Fibroblast of lung (primary cell): ENCODE measurements around the gene RAB34. TPM values are rescaled to one million over a fixed set of nuclear protein-coding genes. Genes with fewer than 3 reads are reported as not detected.
A peak's percentile ranks its signal among the peaks of the same experiment; 100 is the strongest.

Source experiments
- DNase-seq, 2 donors: peaks; one replicate each; pipeline versions ENCODE4 v3.0.0 to v3.0.0-alpha.2; 2010; ENCODE audit warnings: low read depth in 2 of 2
- H2AFZ ChIP-seq: 2 replicates; pipeline ENCODE4 v1.5.1; 2012; ENCODE audit warnings: low read length, control low read depth, inconsistent platforms
- H3K27ac ChIP-seq: 2 replicates; pipeline ENCODE4 v1.5.1; 2011; ENCODE audit warnings: low read length, control low read depth; ENCODE audit not compliant: insufficient read depth
- H3K27me3 ChIP-seq: 2 replicates; pipeline ENCODE4 v1.5.1; 2011; ENCODE audit warnings: mild to moderate bottlenecking, low read length; ENCODE audit not compliant: control insufficient read depth, insufficient read depth
- H3K36me3 ChIP-seq: 2 replicates; pipeline ENCODE4 v1.5.1; 2011; ENCODE audit warnings: low read length; ENCODE audit not compliant: control insufficient read depth, insufficient read depth
- H3K4me1 ChIP-seq: 2 replicates; pipeline ENCODE4 v1.5.1; 2011; ENCODE audit warnings: low read length; ENCODE audit not compliant: control insufficient read depth, insufficient read depth; ENCODE audit errors: extremely low read depth
- H3K4me2 ChIP-seq: 2 replicates; pipeline ENCODE4 v1.5.1; 2011; ENCODE audit warnings: low read length, control low read depth; ENCODE audit not compliant: insufficient read depth; ENCODE audit errors: extremely low read depth
- H3K4me3 ChIP-seq, 4 experiments: fragments of 200-600 bp in 1 of 4; sonication (generic) in 1 of 4; replicated peaks in 1 of 4; 2 replicates each; pipeline ENCODE4 v1.5.1; 2011 to 2016; ENCODE audit warnings: low read length in 4 of 4, low read depth in 3 of 4, mild to moderate bottlenecking in 3 of 4, control low read depth in 2 of 4, inconsistent platforms in 1 of 4, mixed read lengths in 1 of 4; ENCODE audit not compliant: insufficient read depth in 1 of 4; ENCODE audit errors: control extremely low read depth in 1 of 4
- H3K79me2 ChIP-seq: 2 replicates; pipeline ENCODE4 v1.5.1; 2012; ENCODE audit warnings: mild to moderate bottlenecking, low read length, inconsistent platforms; ENCODE audit not compliant: control insufficient read depth, insufficient read depth
- H3K9ac ChIP-seq: 2 replicates; pipeline ENCODE4 v1.5.1; 2011; ENCODE audit warnings: mild to moderate bottlenecking, low read length, control low read depth; ENCODE audit not compliant: insufficient read depth
- H3K9me3 ChIP-seq: 2 replicates; pipeline ENCODE4 v1.5.1; 2012; ENCODE audit warnings: low read depth, low read length; ENCODE audit not compliant: control insufficient read depth, insufficient read depth
- H4K20me1 ChIP-seq: 2 replicates; pipeline ENCODE4 v1.5.1; 2011; ENCODE audit warnings: low read length; ENCODE audit not compliant: control insufficient read depth, insufficient read depth; ENCODE audit errors: extremely low read depth
- CTCF ChIP-seq, 2 donors: IDR thresholded peaks in 1 of 2; conservative IDR thresholded peaks in 1 of 2; 1 replicate in 1 of 2; 2 replicates in 1 of 2; pipeline ENCODE4 v1.5.1; 2011 to 2012; ENCODE audit warnings: low read length in 2 of 2, control low read depth in 1 of 2, inconsistent platforms in 1 of 2, low read depth in 1 of 2, mild to moderate bottlenecking in 1 of 2
- EZH2 ChIP-seq: IDR thresholded peaks from 2 replicates; pipeline ENCODE4 v1.5.1; 2012; ENCODE audit warnings: low read length, control low read depth, mild to moderate bottlenecking; ENCODE audit errors: missing control alignments
- polyA plus RNA-seq, 2 donors: library from polyadenylated mRNA; depleted of rRNA in 1 of 2; stranded (reverse) in 1 of 2; unstranded in 1 of 2; fragments of >200 nt; gene quantifications; 2 replicates each; pipeline ENCODE4 v1.2.1, GENCODE V29; 2011 to 2012; ENCODE audit warnings: missing spikeins in 1 of 2
- total RNA-seq: library from RNA; depleted of rRNA; stranded (reverse); fragments of >200 nt; gene quantifications from 2 replicates; pipeline ENCODE4 v1.2.1, GENCODE V29; 2014

Gene RAB34
- total and polyA plus RNA-seq, 2 donors (not counting 1 experiment from before 2014, with no cell fraction given) = 174 to 287 TPM

GRCh38 chr17:28719021-28719433 is 1.4 kb upstream of the RAB34 start:
- H2AFZ ChIP-seq = no peak overlapping the region
- H3K27ac ChIP-seq = peak overlapping the region; percentile 88
- peak overlapping the region; percentile 32 for H3K9ac ChIP-seq
- peaks cover 10% of the 10 kb centered on the region for H3K4me1 ChIP-seq
- H3K9me3 ChIP-seq = no peaks in the 10 kb centered on the region
- no peaks in the 10 kb centered on the region for H3K27me3 ChIP-seq
- no peak for DNase-seq
- peaks cover 60% of the 10 kb centered on the region for H3K79me2 ChIP-seq
- TF ChIP-seq EZH2 = no peak
- TF ChIP-seq CTCF (conservative IDR thresholded peaks at IDR 0.05 in 1 of 2, IDR thresholded peaks at IDR 0.05 in 1 of 2; ENCODE audit: low read depth in 1 of 2, low read length in 2 of 2) = no peak
- H3K4me2 ChIP-seq = peak overlapping the region; percentile 80
- no peaks in the 10 kb centered on the region for H4K20me1 ChIP-seq
- peak overlapping the region; percentile 2 to 89 (median 44) for H3K4me3 ChIP-seq
- peaks cover 26% of the 10 kb centered on the region for H3K36me3 ChIP-seq

GRCh38 chr17:28718333-28719020 is 809 bp upstream of the RAB34 start:
- Histone ChIP-seq H3K27me3 (no peaks in the 10 kb centered on the region), H3K27ac (peak overlapping the region; percentile 88), H3K9ac (peak overlapping the region; percentile 27), H3K9me3 (no peaks in the 10 kb centered on the region), H3K36me3 (peaks cover 28% of the 10 kb centered on the region), H4K20me1 (no peaks in the 10 kb centered on the region), H3K4me3 (peak overlapping the region; percentile 21 to 75 (median 47)), H3K4me1 (peaks cover 10% of the 10 kb centered on the region), H3K4me2 (peak overlapping the region; percentile 79), H2AFZ (no peak overlapping the region), H3K79me2 (peaks cover 60% of the 10 kb centered on the region)
- DNase-seq = no peak
- no peak for TF ChIP-seq CTCF (conservative IDR thresholded peaks at IDR 0.05 in 1 of 2, IDR thresholded peaks at IDR 0.05 in 1 of 2; ENCODE audit: low read depth in 1 of 2, low read length in 2 of 2)
- TF ChIP-seq EZH2 = no peak

- H3K9me3 ChIP-seq = no peaks in the 10 kb centered on the region
- peaks cover 46% of the 10 kb centered on the region for H3K79me2 ChIP-seq
- no peaks in the 10 kb centered on the region for H3K27me3 ChIP-seq
- H3K4me1 ChIP-seq = peaks cover 13% of the 10 kb centered on the region
- H3K4me3 ChIP-seq = peak overlapping the region; percentile 75 to 86 (median 84)
- no peak for TF ChIP-seq CTCF (conservative IDR thresholded peaks at IDR 0.05 in 1 of 2, IDR thresholded peaks at IDR 0.05 in 1 of 2; ENCODE audit: low read depth in 1 of 2, low read length in 2 of 2)
- no peak for TF ChIP-seq EZH2
- peak overlapping the region; percentile 88 for H3K27ac ChIP-seq
- peaks cover 31% of the 10 kb centered on the region for H3K36me3 ChIP-seq
- peak overlapping the region; percentile 88 for H3K4me2 ChIP-seq
- no peaks in the 10 kb centered on the region for H4K20me1 ChIP-seq
- H3K9ac ChIP-seq = peak overlapping the region; percentile 91
- peak; percentile 36 to 48 for DNase-seq
- no peak overlapping the region for H2AFZ ChIP-seq
Observed at GRCh38 chr17:28716740-28717577, 709 bp downstream of the RAB34 start.
